ENCODE results near the gene FNDC3B.

GRCh38 chr3:172319595-172319994 is 280.2 kb downstream of the FNDC3B start:
- TF ChIP-seq CTCF (IDR thresholded peaks at IDR 0.05 in 8 of 11, conservative IDR thresholded peaks at IDR 0.05 in 3 of 11) (no peak), POLR2A (IDR thresholded peaks at IDR 0.05) (no peak), POLR2AphosphoS5 (IDR thresholded peaks at IDR 0.05) (no peak)
